Endodermal cell (in vitro differentiated cells): ENCODE results near the gene PLD6. TPM values are rescaled to one million over a fixed set of nuclear protein-coding genes. Genes with fewer than 3 reads are reported as not detected.
"Not testable (repeated sequence)": the region's sequence is repeated elsewhere in the genome, so short reads cannot be mapped to it uniquely, and the experiment has no call there.

Experiments used
- DNase-seq: peaks from one replicate; pipeline ENCODE4 v3.0.0-alpha.2; 2017
- H3K27ac ChIP-seq: 2 replicates; pipeline ENCODE4 v1.5.1; 2013; ENCODE audit warnings: mild to moderate bottlenecking, low read depth, low read length, moderate library complexity
- H3K27me3 ChIP-seq: 2 replicates; pipeline ENCODE4 v1.6.1; 2013; ENCODE audit warnings: mild to moderate bottlenecking, low read length, moderate library complexity; ENCODE audit not compliant: insufficient read depth, control insufficient read depth, poor library complexity, severe bottlenecking
- H3K36me3 ChIP-seq: 2 replicates; pipeline ENCODE4 v1.7.0; 2013; ENCODE audit warnings: mild to moderate bottlenecking, low read length, moderate library complexity; ENCODE audit not compliant: control insufficient read depth, insufficient read depth
- H3K4me1 ChIP-seq: one replicate; pipeline ENCODE4 v1.7.0; 2013; ENCODE audit warnings: low read length; ENCODE audit not compliant: control insufficient read depth, insufficient read depth
- H3K4me3 ChIP-seq: 2 replicates; pipeline ENCODE4 v1.5.1; 2013; ENCODE audit warnings: mild to moderate bottlenecking, low read length, moderate library complexity
- H3K9ac ChIP-seq: 2 replicates; pipeline ENCODE4 v1.6.1; 2013; ENCODE audit warnings: mild to moderate bottlenecking, low read length, moderate library complexity; ENCODE audit not compliant: poor library complexity, severe bottlenecking; ENCODE audit errors: extremely low read depth
- H3K9me3 ChIP-seq: 2 replicates; pipeline ENCODE4 v1.6.1; 2013; ENCODE audit warnings: mild to moderate bottlenecking, low read length, moderate library complexity; ENCODE audit not compliant: control insufficient read depth
- H3K27ac Mint-ChIP-seq: 2 replicates; pipeline ENCODE4 v1.8.0; 2020; ENCODE audit warnings: mixed read lengths
- H3K27me3 Mint-ChIP-seq: 2 replicates; pipeline ENCODE4 v1.8.0; 2021; ENCODE audit warnings: mild to moderate bottlenecking, mixed read lengths; ENCODE audit not compliant: insufficient read depth
- H3K36me3 Mint-ChIP-seq: 2 replicates; pipeline ENCODE4 v1.8.0; 2020; ENCODE audit warnings: low read depth, mixed read lengths
- H3K4me1 Mint-ChIP-seq: 2 replicates; pipeline ENCODE4 v1.8.0; 2020; ENCODE audit warnings: mixed read lengths
- H3K4me3 Mint-ChIP-seq: 2 replicates; pipeline ENCODE4 v1.8.0; 2020; ENCODE audit warnings: mild to moderate bottlenecking, moderate library complexity, mixed read lengths
- H3K9me3 Mint-ChIP-seq: 2 replicates; pipeline ENCODE4 v1.8.0; 2020; ENCODE audit warnings: mild to moderate bottlenecking, mixed read lengths
- CTCF ChIP-seq: fragments of 200-600 bp; sonication (generic); conservative IDR thresholded peaks from 2 replicates; pipeline ENCODE4 v1.5.0; 2021; ENCODE audit warnings: antibody characterized with exemption, mild to moderate bottlenecking
- WGBS, 2 experiments: methylation state at CpG; one replicate each; pipeline versions ENCODE4 v1.1.5 to v1.1.7; 2013; ENCODE audit warnings: missing lambda C conversion rate in 2 of 2, mixed read lengths in 1 of 2; ENCODE audit not compliant: insufficient coverage in 1 of 2, insufficient read length in 1 of 2; 5-methylcytosine and 5-hydroxymethylcytosine counted together
- long read RNA-seq, 4 experiments: library from polyadenylated mRNA in 2 of 4; library from RNA in 1 of 4; library from capped mRNA in 1 of 4; stranded (forward) in 3 of 4; unstranded in 1 of 4; transcript quantifications; one replicate each; pipeline ENCODE4 v2.0.0, GENCODE V29; 2020 to 2021; ENCODE audit warnings: inconsistent platforms in 1 of 4
- polyA plus RNA-seq, 2 experiments: library from polyadenylated mRNA; stranded (reverse); fragments of 50-300 nt; gene quantifications; one replicate each; pipeline ENCODE4 v1.2.3, GENCODE V29; 2013
- total RNA-seq, 2 donors: library from RNA; stranded (reverse); fragmentation: NEBNext Ultra II Directional in 1 of 2; extraction: Animal tissue kit (Norgen Biotek cat#: 25700) in 1 of 2; gene quantifications; 2 replicates in 1 of 2; 3 replicates in 1 of 2; pipeline ENCODE4 v1.2.1, GENCODE V29; 2021

Gene PLD6
- 1 to 10 TPM in 1 of 2 donors, under 1 TPM in 1; 0.42 to 1.5 TPM for total RNA-seq
- 1.6 TPM for polyA plus RNA-seq (2013, experiment 1 of 2)
- 1.5 TPM for polyA plus RNA-seq (2013, experiment 2 of 2)
- long read RNA-seq, experiment 1, result 0 reads
- long read RNA-seq, experiment 2, result 0 reads
- long read RNA-seq, experiment 3, result 0 reads
- long read RNA-seq, experiment 4, result 0 reads

DNA sequence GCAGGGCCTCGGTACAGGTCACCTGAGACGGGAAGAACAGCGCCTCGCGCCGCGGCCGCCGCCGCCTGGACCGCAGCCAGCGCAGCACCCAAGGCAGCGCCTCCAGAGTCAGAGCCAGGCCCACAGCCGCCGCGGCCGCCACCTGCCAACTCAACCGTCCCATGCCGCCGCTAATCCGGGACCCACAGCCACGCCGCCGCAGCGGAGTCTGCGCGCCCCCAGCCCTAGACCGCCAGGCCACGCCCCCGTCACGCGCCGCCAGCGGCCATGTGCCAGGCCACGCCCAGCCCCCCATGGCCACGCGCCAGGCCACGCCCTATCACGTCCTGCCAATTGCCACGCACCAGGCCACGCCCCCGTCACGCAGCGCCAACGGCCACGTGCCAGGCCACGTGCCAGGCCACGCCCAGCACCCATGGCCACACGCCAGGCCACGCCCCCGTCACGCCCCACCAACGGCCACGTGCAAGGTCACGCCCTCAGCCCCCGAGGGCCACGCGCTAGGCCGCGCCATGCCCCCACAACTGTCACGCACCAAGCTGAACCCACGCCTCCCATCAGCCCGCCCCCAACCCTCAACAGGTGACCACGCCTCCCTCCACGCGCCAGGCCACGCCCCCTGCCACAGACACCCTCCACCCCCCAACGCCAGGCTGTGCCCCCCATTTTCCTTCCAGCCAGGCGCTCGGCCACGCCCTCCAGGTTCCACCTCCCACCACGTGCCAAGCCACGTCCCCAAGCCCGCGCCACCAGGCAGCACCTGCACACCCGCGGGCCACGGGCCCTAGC is at the start of gene PLD6:
PLD6 (minus strand) TSS at position 210 of the 789 bp plus-strand sequence; CDS start at position 163, 47 bp downstream.
- no peak for TF ChIP-seq CTCF
- Mint-ChIP-seq H3K36me3 (peaks cover 3% of the 10 kb centered on the region), H3K27me3 (no peaks in the 10 kb centered on the region), H3K9me3 (peaks cover 2% of the 10 kb centered on the region), H3K27ac (no peak within 1 kb of the TSS), H3K4me1 (no peaks in the 10 kb centered on the region), H3K4me3 (no peak within 1 kb of the TSS)
- Histone ChIP-seq H3K27me3 (peaks cover 13% of the 10 kb centered on the region), H3K27ac (no peak within 1 kb of the TSS), H3K4me3 (no peak within 1 kb of the TSS), H3K36me3 (peaks cover 1% of the 10 kb centered on the region), H3K9me3 (no peaks in the 10 kb centered on the region), H3K4me1 (no peaks in the 10 kb centered on the region), H3K9ac (no peak within 1 kb of the TSS)
- WGBS, 2 experiments, result 67 to 68% methylated on average over 44 to 76 of the region's 78 CpGs
- no peak for DNase-seq

DNA sequence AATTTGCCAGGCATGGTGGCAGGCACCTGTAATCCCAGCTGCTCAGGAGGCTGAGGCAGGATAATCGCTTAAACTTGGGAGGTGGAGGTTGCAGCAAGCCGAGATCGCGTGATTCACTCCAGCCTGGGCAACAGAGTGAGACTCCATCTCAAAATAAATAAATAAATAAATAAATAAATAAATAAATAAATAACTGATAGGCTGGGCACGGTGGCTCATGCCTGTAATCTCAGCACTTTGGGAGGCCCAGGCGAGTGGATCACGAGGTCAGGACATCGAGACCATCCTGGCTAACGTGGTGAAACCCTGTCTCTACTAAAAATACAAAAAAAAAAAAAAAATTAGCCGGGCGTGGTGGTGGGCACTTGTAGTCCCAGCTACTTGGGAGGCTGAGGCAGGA is 49.6 kb upstream of the PLD6 start:
- not testable (repeated sequence) for H3K27me3 Mint-ChIP-seq, H3K27ac ChIP-seq, H3K4me1 Mint-ChIP-seq, H3K4me1 ChIP-seq, H3K27ac Mint-ChIP-seq, H3K9me3 ChIP-seq, H3K27me3 ChIP-seq, H3K9me3 Mint-ChIP-seq, H3K4me3 ChIP-seq, H3K4me3 Mint-ChIP-seq, DNase-seq, H3K9ac ChIP-seq
- H3K36me3 Mint-ChIP-seq, result peaks cover 77% of the 10 kb centered on the region
- H3K36me3 ChIP-seq, result peaks cover 80% of the 10 kb centered on the region
- 90% methylated on average over 9 of the region's 11 CpGs; no CpG with 5 or more reads in 1 of the 2 experiments for WGBS, 2 experiments

- H3K4me3 Mint-ChIP-seq, result no peak overlapping the region
- no peak overlapping the region for H3K27ac Mint-ChIP-seq
- peaks cover 80% of the 10 kb centered on the region for H3K36me3 ChIP-seq
- H3K4me1 ChIP-seq, result no peaks in the 10 kb centered on the region
- H3K4me1 Mint-ChIP-seq, result no peaks in the 10 kb centered on the region
- no peak overlapping the region for H3K9ac ChIP-seq
- H3K9me3 Mint-ChIP-seq, result no peaks in the 10 kb centered on the region
- 80 to 94% methylated on average over 2 to 3 of the region's 3 CpGs for WGBS, 2 experiments
- DNase-seq, result no peak
- H3K27me3 Mint-ChIP-seq, result no peaks in the 10 kb centered on the region
- peaks cover 5% of the 10 kb centered on the region for H3K9me3 ChIP-seq
- no peaks in the 10 kb centered on the region for H3K27me3 ChIP-seq
- no peak for TF ChIP-seq CTCF
- H3K4me3 ChIP-seq, result no peak overlapping the region
- H3K36me3 Mint-ChIP-seq, result peaks cover 73% of the 10 kb centered on the region
- no peak overlapping the region for H3K27ac ChIP-seq
Measured at GRCh38 chr17:17254036-17254435, 47.9 kb upstream of the PLD6 start.
